Natural killer cell treated with Interleukin-12 subunit alpha and Interleukin-12 subunit beta and Interleukin-15 and Interleukin-18, amount 100 ng/mL, for 72 hours (primary cell): ENCODE data around the gene GAL3ST1. TPM values are rescaled to one million over a fixed set of nuclear protein-coding genes. Genes with fewer than 3 reads are reported as not detected.
"Not testable (repeated sequence)": the region's sequence is repeated elsewhere in the genome, so short reads cannot be mapped to it uniquely, and the experiment has no call there.

Source experiments
- ATAC-seq, 2 donors: fragments of 150-1000 bp; cut with Tn5 transposase in 1 of 2; sonication (Bioruptor Pico), chemical (Tn5 transposase) in 1 of 2; 2 replicates each; pipeline ENCODE4 v1.10.0; 2021
- DNase-seq: peaks from one replicate; pipeline ENCODE4 v3.0.0; 2022; ENCODE audit warnings: low spot score
- H3K27ac Mint-ChIP-seq, 2 donors: 1 replicate in 1 of 2; 2 replicates in 1 of 2; pipeline ENCODE4 v1.8.0; 2022; ENCODE audit warnings: mixed read lengths in 2 of 2, mild to moderate bottlenecking in 1 of 2, moderate library complexity in 1 of 2
- H3K27me3 Mint-ChIP-seq, 2 donors: 1 replicate in 1 of 2; 2 replicates in 1 of 2; pipeline ENCODE4 v1.8.0; 2022; ENCODE audit warnings: mixed read lengths in 2 of 2
- H3K36me3 Mint-ChIP-seq: one replicate; pipeline ENCODE4 v1.8.0; 2022; ENCODE audit warnings: mixed read lengths
- H3K4me1 Mint-ChIP-seq, 2 donors: 1 replicate in 1 of 2; 2 replicates in 1 of 2; pipeline ENCODE4 v1.8.0; 2022; ENCODE audit warnings: low read depth in 2 of 2, mixed read lengths in 2 of 2, mild to moderate bottlenecking in 1 of 2
- H3K4me3 Mint-ChIP-seq: one replicate; pipeline ENCODE4 v1.8.0; 2022; ENCODE audit warnings: mixed read lengths
- H3K9me3 Mint-ChIP-seq: 2 replicates; pipeline ENCODE4 v1.8.0; 2022; ENCODE audit warnings: mixed read lengths
- total RNA-seq, 2 donors: library from RNA; stranded (reverse); gene quantifications; one replicate each; pipeline ENCODE4 v1.2.3, GENCODE V29; 2022

Gene GAL3ST1
- total RNA-seq, 2 donors from 2014 or later = not detected

DNA sequence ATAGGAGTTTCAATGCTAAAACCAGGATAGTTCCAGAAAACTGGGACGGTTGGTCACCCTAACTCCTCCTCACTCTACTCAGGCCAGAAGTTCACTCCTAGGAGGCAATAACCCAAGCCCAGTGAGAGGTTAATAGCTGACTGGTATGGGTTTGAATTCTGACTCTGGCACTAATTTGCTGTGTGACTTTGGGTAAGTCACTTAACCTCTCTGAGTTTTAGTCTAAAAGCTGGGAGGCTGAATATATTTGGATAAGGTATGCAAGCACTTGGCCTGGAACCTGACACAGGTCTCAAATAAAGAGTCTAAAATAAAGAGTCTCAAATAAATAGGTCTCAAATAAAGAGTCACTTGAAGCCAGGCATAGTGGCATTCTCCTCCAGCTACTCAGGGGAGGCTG lies 21.7 kb downstream of the GAL3ST1 start:
- ATAC-seq (no peak), DNase-seq (no peak)
- H3K4me3 Mint-ChIP-seq = no peak overlapping the region
- H3K9me3 Mint-ChIP-seq = no peaks in the 10 kb centered on the region
- no peaks in the 10 kb centered on the region for H3K4me1 Mint-ChIP-seq
- H3K27ac Mint-ChIP-seq = no peak overlapping the region
- no peaks in the 10 kb centered on the region for H3K36me3 Mint-ChIP-seq
- H3K27me3 Mint-ChIP-seq = peaks cover 5 to 7% of the 10 kb centered on the region in 2 donors

DNA sequence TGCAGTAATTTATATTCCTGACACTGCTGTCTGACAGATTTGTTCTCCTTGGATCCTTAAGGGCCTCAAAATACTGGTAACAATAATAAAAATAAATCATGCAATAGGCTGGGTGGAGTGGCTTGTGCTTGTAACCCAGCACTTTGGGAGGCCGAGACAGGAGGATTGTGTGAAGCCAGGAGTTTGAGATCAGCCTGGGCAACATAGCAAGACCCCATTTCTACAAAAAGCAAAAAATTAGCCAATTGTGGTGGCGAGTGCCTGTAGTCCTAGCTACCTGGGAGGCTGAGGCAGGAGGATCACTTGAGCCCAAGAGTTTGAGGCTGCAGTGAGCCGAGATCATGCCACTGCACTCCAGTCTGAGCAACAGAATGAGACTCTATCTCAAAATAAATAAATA lies 22.7 kb downstream of the GAL3ST1 start:
- not testable (repeated sequence) for H3K4me3 Mint-ChIP-seq, ATAC-seq, H3K36me3 Mint-ChIP-seq, DNase-seq, H3K9me3 Mint-ChIP-seq, H3K4me1 Mint-ChIP-seq, H3K27ac Mint-ChIP-seq
- H3K27me3 Mint-ChIP-seq = peaks cover 10 to 14% of the 10 kb centered on the region in 2 donors

DNA sequence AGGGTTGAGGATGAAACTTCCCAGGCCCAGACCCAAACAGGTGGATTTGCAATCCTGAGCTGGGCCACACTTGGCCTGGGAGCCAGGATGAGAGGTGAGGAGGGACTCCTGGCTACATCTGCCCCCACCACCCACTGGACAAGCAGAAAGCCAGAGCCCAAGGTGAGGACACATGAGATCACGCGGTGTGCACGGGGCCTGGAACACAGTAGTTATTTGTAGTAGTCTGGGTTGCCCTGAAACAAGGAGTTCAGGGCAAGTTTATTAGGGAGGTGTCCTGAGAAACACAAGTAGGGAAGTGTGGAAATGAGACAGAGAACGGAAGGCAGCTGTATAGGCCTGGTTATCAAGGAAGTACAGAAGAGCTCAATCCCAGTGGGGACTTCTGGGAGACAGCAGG lies 27.3 kb downstream of the GAL3ST1 start:
- no peak overlapping the region for H3K27ac Mint-ChIP-seq
- ATAC-seq (no peak), DNase-seq (no peak)
- H3K36me3 Mint-ChIP-seq = no peaks in the 10 kb centered on the region
- no peak overlapping the region for H3K4me3 Mint-ChIP-seq
- no peaks in the 10 kb centered on the region for H3K4me1 Mint-ChIP-seq
- no peaks in the 10 kb centered on the region for H3K9me3 Mint-ChIP-seq
- peaks cover 14 to 30% of the 10 kb centered on the region in 2 donors for H3K27me3 Mint-ChIP-seq

DNA sequence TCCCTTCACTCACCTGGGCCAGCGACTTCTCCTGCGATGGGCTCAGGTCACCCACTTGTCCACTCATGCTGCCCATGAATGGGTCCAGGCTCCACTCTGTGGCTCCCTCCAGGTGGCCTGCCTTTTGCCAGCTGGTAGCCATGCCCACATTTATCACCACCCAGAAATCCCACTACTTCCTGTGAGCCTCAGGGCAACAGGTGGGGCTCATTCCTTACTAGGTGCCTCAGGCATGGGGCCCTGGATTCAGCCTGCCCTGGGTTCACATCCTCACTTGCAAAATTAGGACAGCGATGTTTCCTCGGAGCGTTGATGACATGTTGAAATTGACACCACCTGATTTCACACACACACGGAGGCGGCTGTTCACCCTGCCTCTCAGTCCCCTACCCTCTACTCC lies 27.8 kb downstream of the GAL3ST1 start, which contains the start of gene SEC14L6:
Gene SEC14L6 (minus strand): TSS at position 126 of the 400 bp plus-strand sequence. CDS start 59 bp downstream, at position 67.
- Mint-ChIP-seq H3K4me3 (no peak within 1 kb of the TSS), H3K9me3 (no peaks in the 10 kb centered on the region), H3K4me1 (no peaks in the 10 kb centered on the region)

DNA sequence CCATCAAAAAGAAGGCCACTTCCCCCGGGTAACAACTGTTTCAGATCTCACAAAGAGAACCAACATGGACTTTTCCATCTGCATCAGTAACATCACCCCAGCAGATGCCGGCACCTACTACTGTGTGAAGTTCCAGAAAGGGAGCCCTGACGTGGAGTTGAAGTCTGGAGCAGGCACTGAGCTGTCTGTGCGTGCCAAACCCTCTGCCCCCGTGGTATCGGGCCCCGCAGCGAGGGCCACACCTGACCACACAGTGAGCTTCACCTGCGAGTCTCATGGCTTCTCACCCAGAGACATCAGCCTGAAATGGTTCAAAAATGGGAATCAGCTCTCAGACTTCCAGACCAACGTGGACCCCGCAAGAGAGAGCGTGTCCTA lies 31.7 kb downstream of the GAL3ST1 start:
- no peak for DNase-seq
- H3K27ac Mint-ChIP-seq = no peak overlapping the region
- H3K9me3 Mint-ChIP-seq = no peaks in the 10 kb centered on the region
- peaks cover 13 to 28% of the 10 kb centered on the region in 2 donors for H3K27me3 Mint-ChIP-seq
- no peak overlapping the region for H3K4me3 Mint-ChIP-seq
- no peaks in the 10 kb centered on the region for H3K36me3 Mint-ChIP-seq
- no peak for ATAC-seq
- no peaks in the 10 kb centered on the region for H3K4me1 Mint-ChIP-seq

More for the DNA sequence above, 27.8 kb downstream of the GAL3ST1 start, which contains the start of gene SEC14L6:
- Mint-ChIP-seq H3K27ac (no peak within 1 kb of the TSS), H3K27me3 (peaks cover 14 to 30% of the 10 kb centered on the region in 2 donors), H3K36me3 (no peaks in the 10 kb centered on the region)
- ATAC-seq = no peak
- DNase-seq = no peak

DNA sequence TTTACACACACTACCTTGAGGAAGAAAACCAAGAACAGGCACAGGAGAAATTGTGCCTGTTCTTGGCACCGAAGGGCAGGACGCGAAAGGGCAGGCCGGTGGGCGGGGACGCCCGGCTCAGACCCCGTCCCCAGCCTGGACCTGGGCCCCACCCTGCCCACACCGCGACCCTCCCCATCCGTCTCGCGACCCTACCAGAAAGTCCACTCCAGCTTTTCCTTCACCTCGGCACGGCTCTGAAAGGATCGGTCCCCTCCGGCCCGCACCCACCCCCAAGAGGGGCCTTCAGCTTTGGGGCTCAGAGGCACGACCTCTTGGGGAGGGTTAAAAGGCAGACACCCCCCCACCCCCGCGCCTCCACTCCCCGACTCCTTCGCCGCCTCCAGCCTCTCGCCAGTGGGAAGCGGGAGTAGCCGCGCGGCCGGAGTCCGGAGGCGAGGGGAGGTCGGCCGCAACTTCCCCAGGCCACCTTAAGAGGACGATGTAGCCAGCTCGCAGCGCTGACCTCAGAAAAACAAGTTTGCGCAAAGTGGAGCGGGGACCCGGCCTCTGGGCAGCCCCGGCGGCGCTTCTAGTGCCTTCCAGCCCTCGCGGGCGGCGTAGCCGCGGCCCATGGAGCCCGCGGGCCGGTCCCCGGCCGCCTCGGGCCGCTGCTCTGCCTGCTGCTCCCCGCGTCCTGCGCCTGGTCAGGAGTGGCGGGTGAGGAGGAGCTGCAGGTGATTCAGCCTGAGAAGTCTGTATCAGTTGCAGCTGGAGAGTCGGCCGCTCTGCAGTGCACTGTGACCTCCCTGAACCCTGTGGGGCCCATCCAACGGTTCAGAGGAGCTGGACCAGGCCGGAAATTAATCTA lies 32.3 kb downstream of the GAL3ST1 start:
- H3K9me3 Mint-ChIP-seq = no peaks in the 10 kb centered on the region
- no peak overlapping the region for H3K27ac Mint-ChIP-seq

DNA sequence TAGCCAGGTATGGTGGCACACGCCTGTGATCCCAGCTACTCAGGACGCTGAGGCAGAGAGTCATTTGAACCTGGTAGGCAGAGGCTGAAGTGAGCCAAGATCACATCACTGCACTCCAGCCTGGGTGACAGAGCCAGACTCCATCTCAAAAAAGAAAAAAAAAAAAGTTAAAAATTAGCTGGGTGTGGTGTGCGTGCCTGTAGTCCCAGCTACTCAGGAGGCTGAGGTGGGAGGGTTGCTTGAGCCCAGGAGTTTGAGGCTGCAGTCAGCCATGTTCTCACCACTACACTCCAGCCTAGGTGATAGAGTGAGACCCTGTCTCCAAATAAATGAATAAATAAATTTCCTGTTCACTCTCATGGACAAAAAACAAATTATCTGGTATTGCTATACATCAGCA lies 33.0 kb downstream of the GAL3ST1 start:
- H3K36me3 Mint-ChIP-seq, H3K4me3 Mint-ChIP-seq, H3K27ac Mint-ChIP-seq, H3K4me1 Mint-ChIP-seq, DNase-seq, ATAC-seq, H3K9me3 Mint-ChIP-seq: not testable (repeated sequence)
- peaks cover 7 to 25% of the 10 kb centered on the region in 2 donors for H3K27me3 Mint-ChIP-seq

More for the DNA sequence above, 32.3 kb downstream of the GAL3ST1 start:
- peak in 1 of 2 donors; percentile 38 for ATAC-seq
- no peak for DNase-seq
- H3K4me3 Mint-ChIP-seq = no peak overlapping the region
- H3K27me3 Mint-ChIP-seq = peaks cover 10 to 30% of the 10 kb centered on the region in 2 donors
- H3K4me1 Mint-ChIP-seq = no peaks in the 10 kb centered on the region
- H3K36me3 Mint-ChIP-seq = no peaks in the 10 kb centered on the region

DNA sequence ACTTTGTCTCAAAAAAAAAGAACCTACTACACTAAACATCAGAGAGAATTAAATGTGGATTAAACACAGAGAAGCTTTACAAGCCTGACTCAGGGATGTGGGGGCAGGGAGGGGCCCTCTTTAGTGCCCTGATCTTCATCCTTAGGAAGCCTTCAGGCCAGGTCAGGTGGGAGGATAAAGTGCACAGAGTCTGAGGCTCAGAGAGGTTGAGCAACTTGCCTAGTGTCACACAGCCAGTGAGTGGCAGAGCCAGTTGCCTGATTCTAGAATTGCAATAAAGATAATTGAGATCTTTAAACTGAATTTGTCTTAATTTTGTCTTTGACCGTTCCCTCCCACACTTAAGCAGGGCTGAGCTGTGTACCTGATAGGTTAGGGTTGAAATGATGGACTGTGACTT lies 35.1 kb downstream of the GAL3ST1 start:
- Mint-ChIP-seq H3K27ac (no peak overlapping the region), H3K4me1 (no peaks in the 10 kb centered on the region), H3K36me3 (no peaks in the 10 kb centered on the region), H3K9me3 (no peaks in the 10 kb centered on the region), H3K27me3 (peaks cover 7 to 18% of the 10 kb centered on the region in 2 donors), H3K4me3 (no peak overlapping the region)
- DNase-seq (no peak), ATAC-seq (no peak)

DNA sequence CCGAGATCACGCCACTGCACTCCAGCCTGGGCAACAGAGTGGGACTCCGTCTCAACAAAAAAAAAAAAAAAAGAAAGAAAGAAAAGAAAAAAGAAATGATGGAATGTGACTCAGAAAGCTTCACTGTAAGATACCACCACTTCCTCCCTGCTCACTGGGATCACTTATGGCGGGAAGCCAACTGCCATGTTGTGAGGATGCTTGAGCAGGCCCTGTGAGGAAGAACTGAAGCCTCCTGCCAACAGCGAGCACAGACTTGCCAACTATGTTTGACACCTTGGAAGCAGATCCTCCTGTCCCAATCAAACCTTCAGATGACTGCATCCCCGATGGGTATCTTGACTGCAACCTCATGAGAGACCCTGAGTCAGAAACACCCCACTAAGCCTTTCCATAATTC lies 36.2 kb downstream of the GAL3ST1 start:
- H3K4me3 Mint-ChIP-seq = no peak overlapping the region
- no peaks in the 10 kb centered on the region for H3K9me3 Mint-ChIP-seq
- H3K36me3 Mint-ChIP-seq = no peaks in the 10 kb centered on the region
- no peaks in the 10 kb centered on the region for H3K4me1 Mint-ChIP-seq
- no peak overlapping the region for H3K27ac Mint-ChIP-seq
- ATAC-seq = no peak
- H3K27me3 Mint-ChIP-seq = peaks cover 7 to 16% of the 10 kb centered on the region in 2 donors
- no peak for DNase-seq

DNA sequence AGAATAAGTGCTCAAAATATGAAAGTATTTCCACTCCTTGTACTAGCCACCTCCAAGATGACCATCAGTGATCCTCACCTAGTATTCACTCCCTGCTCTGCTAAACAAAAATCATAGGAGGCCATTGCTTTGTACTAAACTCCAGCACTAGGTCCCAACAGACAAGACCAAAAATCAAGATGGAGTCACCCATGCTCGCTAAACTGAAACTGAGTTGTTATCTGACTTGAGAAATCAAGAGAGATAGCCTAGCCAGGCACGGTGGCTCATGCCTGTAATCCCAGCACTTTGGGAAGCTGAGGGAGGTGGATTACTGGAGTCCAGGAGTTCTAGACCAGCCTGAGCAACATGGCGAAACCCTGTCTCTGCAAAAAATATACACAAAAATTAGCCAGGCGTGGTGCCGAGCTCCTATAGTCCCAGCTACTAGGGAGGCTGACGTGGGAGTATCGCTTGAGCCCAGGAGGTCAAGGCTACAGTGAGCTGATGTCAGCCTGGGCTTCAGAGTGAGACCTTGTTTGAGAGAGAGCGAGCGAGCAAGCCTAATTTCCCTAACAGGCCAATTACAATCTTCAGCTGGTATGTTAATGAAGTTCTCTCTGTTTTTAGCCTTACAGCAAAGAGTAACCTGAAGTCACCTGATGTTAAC lies 37.3 kb downstream of the GAL3ST1 start:
- no peak for DNase-seq
- no peak for ATAC-seq
- Mint-ChIP-seq H3K27ac (no peak overlapping the region), H3K27me3 (peaks cover 7 to 9% of the 10 kb centered on the region in 2 donors), H3K9me3 (no peaks in the 10 kb centered on the region), H3K36me3 (no peaks in the 10 kb centered on the region), H3K4me3 (no peak overlapping the region), H3K4me1 (no peaks in the 10 kb centered on the region)

DNA sequence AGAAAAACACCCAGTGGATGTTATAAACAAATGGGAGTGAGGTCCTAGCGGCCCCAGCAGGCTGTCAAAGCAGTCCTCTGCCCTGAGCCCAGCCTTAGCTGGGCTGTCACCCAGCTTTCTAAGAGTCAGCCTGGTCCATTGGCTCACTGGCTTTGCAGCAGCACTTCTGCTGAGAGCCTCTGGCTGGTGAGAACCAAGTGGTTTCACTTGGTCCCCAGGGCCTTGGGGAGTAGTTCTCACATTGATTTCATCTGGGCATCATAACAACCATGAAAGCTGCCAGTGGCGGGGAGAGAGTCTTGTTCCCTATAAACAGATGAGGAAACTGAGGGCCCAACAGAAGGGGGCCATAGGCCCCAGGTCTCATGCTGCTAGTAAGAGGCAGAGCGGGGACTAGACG lies 39.3 kb downstream of the GAL3ST1 start:
- ATAC-seq (no peak), DNase-seq (no peak)
- Mint-ChIP-seq H3K9me3 (no peaks in the 10 kb centered on the region), H3K27me3 (peaks cover 0 to 5% of the 10 kb centered on the region in 2 donors), H3K4me1 (no peaks in the 10 kb centered on the region), H3K27ac (no peak overlapping the region), H3K36me3 (no peaks in the 10 kb centered on the region), H3K4me3 (no peak overlapping the region)

DNA sequence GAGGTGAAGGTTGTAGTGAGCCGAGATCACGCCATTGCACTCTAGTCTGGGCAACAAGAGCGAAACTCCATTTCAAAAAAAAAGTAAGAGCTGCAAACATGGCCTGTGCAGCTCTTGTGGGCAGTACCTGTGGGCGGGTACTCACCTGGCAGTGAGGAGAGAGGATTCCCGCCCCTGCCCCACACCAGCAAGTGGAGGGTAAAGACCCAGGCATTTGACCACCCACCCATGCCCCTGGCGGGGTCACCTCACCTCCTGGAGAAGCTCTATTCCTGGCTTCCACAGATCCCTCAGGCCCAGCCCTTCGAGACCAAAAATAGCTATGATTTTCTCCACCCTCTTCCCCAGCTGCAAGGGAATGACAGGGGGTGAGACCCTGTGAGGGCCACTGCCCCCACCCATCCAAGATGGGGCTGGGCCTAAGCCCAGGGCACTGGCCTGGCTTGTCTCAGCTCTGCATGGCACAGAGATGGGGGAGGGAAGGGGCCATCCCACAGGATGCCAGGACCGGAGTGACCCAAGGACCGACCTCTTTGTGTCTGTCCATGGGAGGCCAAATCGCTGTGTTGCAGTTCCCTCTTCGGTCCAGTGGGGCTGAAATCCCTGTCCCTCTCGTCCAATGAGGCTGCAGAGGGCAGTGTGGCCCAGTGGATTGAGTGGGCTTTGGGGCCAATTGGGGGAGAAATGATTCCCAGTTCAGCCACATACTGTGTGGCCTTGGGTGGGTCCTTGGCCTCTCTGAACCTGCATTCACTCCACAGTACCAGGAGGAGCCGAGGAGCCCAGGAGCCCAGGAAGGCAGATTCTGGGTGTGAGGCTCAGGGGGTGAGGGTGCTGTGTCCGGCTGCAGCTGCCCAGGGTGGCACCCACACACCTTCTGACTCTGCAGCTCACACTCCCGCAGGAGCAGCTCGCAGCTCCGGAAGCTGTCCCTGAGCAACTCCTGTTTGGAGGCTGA lies 42.5 kb downstream of the GAL3ST1 start:
- Mint-ChIP-seq H3K9me3 (no peaks in the 10 kb centered on the region), H3K4me1 (no peaks in the 10 kb centered on the region), H3K4me3 (no peak overlapping the region), H3K36me3 (no peaks in the 10 kb centered on the region), H3K27me3 (peaks cover 0 to 4% of the 10 kb centered on the region in 2 donors), H3K27ac (no peak overlapping the region)
- DNase-seq (no peak), ATAC-seq (peak; percentile 29 to 34)

DNA sequence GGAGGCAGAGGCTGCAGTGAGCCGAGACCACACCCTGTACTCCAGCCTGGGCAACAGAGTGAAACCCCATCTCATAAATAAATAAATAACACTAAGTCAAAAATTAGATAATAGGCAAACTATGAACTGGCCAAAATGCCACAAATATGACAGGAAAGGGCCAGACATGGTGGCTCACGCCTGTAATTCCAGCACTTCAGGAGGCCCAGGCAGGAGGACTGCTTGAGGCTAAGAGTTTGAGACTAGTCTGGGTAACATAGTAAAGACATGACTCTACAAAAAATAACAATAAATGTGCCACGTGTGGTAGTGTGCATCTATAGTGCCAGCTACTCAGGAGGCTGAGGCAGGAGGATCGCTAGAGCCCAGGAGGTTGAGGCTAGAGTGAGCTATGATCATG lies 47.8 kb downstream of the GAL3ST1 start:
- Mint-ChIP-seq H3K4me3 (no peak overlapping the region), H3K27ac (no peak overlapping the region), H3K4me1 (no peaks in the 10 kb centered on the region), H3K9me3 (no peaks in the 10 kb centered on the region), H3K36me3 (no peaks in the 10 kb centered on the region), H3K27me3 (peaks cover 0 to 4% of the 10 kb centered on the region in 2 donors)
- ATAC-seq (no peak), DNase-seq (no peak)
